Measurements from ENCODE around the gene ABCA13.

DNA sequence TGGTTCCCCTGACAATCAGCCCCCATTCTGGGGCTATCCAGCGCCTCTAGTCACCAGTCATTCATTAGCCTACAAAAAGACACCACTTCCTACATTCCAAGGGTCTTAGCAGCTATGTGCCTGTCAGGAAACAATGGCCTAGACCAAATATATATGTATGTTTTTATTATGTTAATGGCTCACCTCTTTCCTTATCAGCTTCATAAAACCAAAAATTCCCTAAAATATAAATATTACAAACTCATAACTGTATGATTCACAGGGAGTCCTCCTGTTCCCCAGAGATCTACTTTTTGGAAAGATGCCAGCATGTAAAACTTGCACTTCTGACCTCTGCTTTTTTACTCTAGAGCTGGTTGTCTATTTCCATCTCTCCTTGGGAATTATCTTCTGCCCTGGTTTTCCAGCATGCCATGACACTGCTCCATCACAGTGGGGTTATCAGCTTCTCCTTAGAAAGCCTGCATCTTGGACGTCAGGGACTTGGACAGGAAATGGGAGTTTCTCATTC, 79.2 kb downstream of the ABCA13 start:
- TF ChIP-seq, protein P1, sequence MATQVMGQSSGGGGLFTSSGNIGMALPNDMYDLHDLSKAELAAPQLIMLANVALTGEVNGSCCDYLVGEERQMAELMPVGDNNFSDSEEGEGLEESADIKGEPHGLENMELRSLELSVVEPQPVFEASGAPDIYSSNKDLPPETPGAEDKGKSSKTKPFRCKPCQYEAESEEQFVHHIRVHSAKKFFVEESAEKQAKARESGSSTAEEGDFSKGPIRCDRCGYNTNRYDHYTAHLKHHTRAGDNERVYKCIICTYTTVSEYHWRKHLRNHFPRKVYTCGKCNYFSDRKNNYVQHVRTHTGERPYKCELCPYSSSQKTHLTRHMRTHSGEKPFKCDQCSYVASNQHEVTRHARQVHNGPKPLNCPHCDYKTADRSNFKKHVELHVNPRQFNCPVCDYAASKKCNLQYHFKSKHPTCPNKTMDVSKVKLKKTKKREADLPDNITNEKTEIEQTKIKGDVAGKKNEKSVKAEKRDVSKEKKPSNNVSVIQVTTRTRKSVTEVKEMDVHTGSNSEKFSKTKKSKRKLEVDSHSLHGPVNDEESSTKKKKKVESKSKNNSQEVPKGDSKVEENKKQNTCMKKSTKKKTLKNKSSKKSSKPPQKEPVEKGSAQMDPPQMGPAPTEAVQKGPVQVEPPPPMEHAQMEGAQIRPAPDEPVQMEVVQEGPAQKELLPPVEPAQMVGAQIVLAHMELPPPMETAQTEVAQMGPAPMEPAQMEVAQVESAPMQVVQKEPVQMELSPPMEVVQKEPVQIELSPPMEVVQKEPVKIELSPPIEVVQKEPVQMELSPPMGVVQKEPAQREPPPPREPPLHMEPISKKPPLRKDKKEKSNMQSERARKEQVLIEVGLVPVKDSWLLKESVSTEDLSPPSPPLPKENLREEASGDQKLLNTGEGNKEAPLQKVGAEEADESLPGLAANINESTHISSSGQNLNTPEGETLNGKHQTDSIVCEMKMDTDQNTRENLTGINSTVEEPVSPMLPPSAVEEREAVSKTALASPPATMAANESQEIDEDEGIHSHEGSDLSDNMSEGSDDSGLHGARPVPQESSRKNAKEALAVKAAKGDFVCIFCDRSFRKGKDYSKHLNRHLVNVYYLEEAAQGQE (IDR thresholded peaks at IDR 0.05; ENCODE audit: low read depth) = no peak
- TF ChIP-seq RAD21 (IDR thresholded peaks at IDR 0.05; ENCODE audit: low read depth) = no peak
- TF ChIP-seq CEBPB (IDR thresholded peaks at IDR 0.05) = no peak
- TF ChIP-seq FOXM1 (IDR thresholded peaks at IDR 0.05; ENCODE audit: borderline replicate concordance, low read depth) = no peak
- no peak for TF ChIP-seq ZBTB7A (IDR thresholded peaks at IDR 0.05; ENCODE audit: low read depth)
- TF ChIP-seq MAX (IDR thresholded peaks at IDR 0.05) = no peak
- no peak for TF ChIP-seq YY1 (IDR thresholded peaks at IDR 0.05; ENCODE audit: low read depth)
- TF ChIP-seq CREB1 (IDR thresholded peaks at IDR 0.05; ENCODE audit: low read depth) = no peak

Measured in Ishikawa (cell line).